RPMI7951 (cell line): Measurements from ENCODE around the gene BMP7. TPM values are rescaled to one million over a fixed set of nuclear protein-coding genes. Genes with fewer than 3 reads are reported as not detected.
A peak's percentile ranks its signal among the peaks of the same experiment; 100 is the strongest.

Experiments used
- DNase-seq: peaks from one replicate; pipeline ENCODE4 v3.0.0-alpha.2; 2012; ENCODE audit warnings: low read depth
- total RNA-seq: library from RNA; depleted of rRNA; stranded (reverse); fragments of >200 nt; shearing (Covaris generic); gene quantifications from 2 replicates; pipeline ENCODE4 v1.2.3, GENCODE V29; 2014

The BMP7 gene
- total RNA-seq, 1 experiment from 2014 or later: 0.96 TPM

- DNase-seq: no peak
Observed at GRCh38 chr20:57231161-57231560, 35.3 kb downstream of the BMP7 start.

- no peak for DNase-seq
Observed at GRCh38 chr20:57230247-57230646, 36.2 kb downstream of the BMP7 start.

- DNase-seq: no peak
Observed at GRCh38 chr20:57229490-57229889, 37.0 kb downstream of the BMP7 start.

- DNase-seq: no peak
Observed at GRCh38 chr20:57225830-57226229, 40.6 kb downstream of the BMP7 start.

GRCh38 chr20:57225197-57225733 is 41.2 kb downstream of the BMP7 start:
- no peak for DNase-seq

- DNase-seq: peak; percentile 73
Observed at GRCh38 chr20:57224641-57225138, 41.8 kb downstream of the BMP7 start.

GRCh38 chr20:57223648-57224489 is 42.6 kb downstream of the BMP7 start:
- peak; percentile 74 for DNase-seq

GRCh38 chr20:57222631-57222950 is 43.9 kb downstream of the BMP7 start:
- peak; percentile 75 for DNase-seq

- no peak for DNase-seq
Observed at GRCh38 chr20:57221916-57222630, 44.4 kb downstream of the BMP7 start.

GRCh38 chr20:57220337-57221145 is 45.9 kb downstream of the BMP7 start:
- DNase-seq: peak; percentile 96

- no peak for DNase-seq
Observed at GRCh38 chr20:57219071-57219677, 47.3 kb downstream of the BMP7 start.

GRCh38 chr20:57218489-57218888 is 48.0 kb downstream of the BMP7 start:
- no peak for DNase-seq

GRCh38 chr20:57217802-57218201 is 48.6 kb downstream of the BMP7 start:
- DNase-seq: no peak

GRCh38 chr20:57216669-57217068 is 49.8 kb downstream of the BMP7 start:
- DNase-seq: no peak

- no peak for DNase-seq
Observed at GRCh38 chr20:57215826-57216471, 50.5 kb downstream of the BMP7 start.

GRCh38 chr20:57215426-57215825 is 51.0 kb downstream of the BMP7 start:
- DNase-seq: no peak

- no peak for DNase-seq
Observed at GRCh38 chr20:57214948-57215347, 51.5 kb downstream of the BMP7 start.

GRCh38 chr20:57214427-57214826 is 52.0 kb downstream of the BMP7 start:
- no peak for DNase-seq

- no peak for DNase-seq
Observed at GRCh38 chr20:57213924-57214323, 52.5 kb downstream of the BMP7 start.

- no peak for DNase-seq
Observed at GRCh38 chr20:57213291-57213690, 53.1 kb downstream of the BMP7 start.
